Measurements from ENCODE around the gene AGO3. TPM values are rescaled to one million over a fixed set of nuclear protein-coding genes. Genes with fewer than 3 reads are reported as not detected.

The AGO3 gene
- total RNA-seq, 1 donor from 2014 or later = 17.1 TPM

- DNase-seq (ENCODE audit: low read depth, low spot score) = no peak
These were observed 149.9 kb downstream of the AGO3 start for GRCh38 chr1:36080801-36081200.

GRCh38 chr1:36081926-36082485 is 151.1 kb downstream of the AGO3 start:
- DNase-seq (ENCODE audit: low read depth, low spot score) = no peak

GRCh38 chr1:36083219-36083618 is 152.3 kb downstream of the AGO3 start:
- DNase-seq (ENCODE audit: low read depth, low spot score) = no peak

DNA sequence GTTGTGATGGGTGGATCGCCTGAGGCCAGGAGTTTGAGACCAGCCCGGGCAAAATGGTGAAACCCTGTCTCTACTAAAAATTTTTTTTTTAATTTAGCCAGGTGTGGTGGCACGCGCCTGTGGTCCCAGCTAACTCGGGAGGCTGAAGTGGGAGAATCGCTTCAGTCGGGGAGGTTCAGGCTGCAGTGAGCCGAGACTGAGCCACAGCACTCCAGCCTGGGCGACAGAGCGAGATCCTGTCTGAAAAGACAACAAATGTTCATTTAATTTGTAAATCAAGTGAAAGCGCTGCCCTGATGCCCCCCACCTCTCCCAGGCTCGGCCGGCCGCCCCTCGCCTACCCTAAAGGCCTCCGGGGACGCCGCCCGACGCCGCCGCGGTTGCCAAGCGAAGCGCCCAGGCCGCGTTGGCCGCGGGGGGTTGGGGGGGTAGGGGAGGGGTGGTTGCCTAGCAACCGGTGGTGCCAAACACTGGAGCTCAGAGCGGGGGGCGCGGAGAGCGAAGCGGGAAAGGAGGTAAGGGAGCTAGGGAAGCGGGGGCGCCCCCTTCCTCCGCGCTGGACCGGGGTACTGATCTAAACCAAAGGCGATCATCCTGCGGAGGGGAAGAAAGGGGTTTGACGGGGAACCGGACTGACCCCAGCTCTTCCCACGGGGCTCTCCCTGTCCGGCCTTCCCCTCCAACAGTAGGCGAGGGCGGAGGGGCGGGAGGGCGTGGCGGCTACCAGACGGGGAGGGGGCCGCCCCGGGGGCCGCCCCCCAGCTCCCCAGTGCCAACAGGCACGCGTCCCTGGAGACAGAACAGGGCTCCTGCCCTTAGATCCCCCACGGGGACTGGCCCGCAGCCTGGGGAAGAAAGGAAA is 153.0 kb downstream of the AGO3 start, which contains the start of gene TEKT2:
TEKT2 (plus strand) TSS at position 460 of the 862 bp plus-strand sequence. CDS start 828 bp downstream, outside the sequence.
- no peak for DNase-seq (ENCODE audit: low read depth, low spot score)

DNA sequence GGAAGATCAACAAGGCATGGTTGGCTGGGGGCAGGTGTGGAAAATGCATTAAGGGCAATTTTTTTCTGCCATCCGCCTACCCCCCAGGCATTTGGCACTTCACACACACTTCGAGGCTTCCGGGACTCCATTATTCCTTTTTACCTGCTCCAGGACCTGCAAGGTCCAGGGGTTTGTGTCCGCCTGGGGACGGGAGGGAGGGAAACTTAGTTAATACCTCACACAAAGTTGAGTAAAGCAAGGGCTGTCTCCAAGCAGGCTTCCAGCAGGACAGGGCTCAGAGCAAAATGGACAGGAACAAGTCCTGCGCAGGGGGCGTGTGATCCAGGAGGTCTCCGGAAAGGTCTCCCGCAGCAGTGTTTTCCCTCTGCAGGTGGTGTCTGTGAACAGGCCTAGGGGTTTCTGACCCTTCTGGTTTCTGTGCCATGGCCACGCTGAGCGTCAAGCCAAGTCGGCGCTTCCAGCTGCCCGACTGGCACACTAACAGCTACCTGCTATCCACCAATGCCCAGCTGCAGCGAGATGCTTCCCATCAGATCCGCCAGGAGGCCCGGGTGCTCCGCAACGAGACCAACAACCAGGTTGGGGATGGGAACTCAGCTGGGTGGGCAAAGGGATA is 153.7 kb downstream of the AGO3 start:
- DNase-seq (ENCODE audit: low read depth, low spot score) = no peak

GRCh38 chr1:36085126-36085525 is 154.2 kb downstream of the AGO3 start:
- DNase-seq (ENCODE audit: low read depth, low spot score) = no peak

DNA sequence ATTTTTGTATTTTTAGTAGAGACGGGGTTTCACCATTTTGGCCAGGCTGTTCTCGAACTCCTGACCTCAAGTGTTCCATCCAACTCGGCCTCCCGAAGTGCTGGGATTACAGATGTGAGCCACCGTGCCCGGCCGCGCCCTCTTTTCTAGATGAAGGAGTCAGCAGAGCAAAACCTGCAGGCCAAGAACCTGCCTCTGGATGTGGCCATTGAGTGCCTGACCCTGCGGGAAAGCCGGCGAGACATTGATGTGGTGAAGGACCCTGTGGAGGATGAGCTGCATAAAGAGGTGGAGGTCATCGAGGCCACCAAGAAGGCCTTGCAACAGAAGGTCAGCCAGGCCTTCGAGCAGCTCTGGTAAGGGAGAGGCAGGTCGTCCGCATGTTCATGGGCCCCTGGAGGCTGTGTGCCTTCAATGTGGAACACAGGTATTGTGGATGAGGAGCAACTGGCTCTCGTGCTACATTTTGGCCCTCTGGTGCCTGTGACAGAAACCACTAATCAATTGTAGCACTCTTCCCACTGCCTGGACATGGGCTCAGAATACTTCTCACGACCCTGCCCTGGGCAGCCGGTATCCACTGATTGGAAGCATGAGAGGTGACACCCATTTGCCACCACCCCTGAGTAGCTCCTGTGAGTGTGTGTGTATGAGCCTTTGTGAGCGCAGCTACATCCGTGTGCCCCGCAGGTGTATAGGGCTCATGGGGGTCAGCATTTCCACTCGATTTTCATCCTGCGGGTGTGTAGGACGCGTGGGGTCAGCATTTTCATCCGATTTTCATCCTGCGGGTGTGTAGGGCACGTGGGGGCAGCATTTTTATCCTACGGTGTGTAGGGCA is 155.0 kb downstream of the AGO3 start:
- DNase-seq (ENCODE audit: low read depth, low spot score) = no peak

GRCh38 chr1:36086529-36087232 is 155.8 kb downstream of the AGO3 start:
- no peak for DNase-seq (ENCODE audit: low read depth, low spot score)

GRCh38 chr1:36087233-36088123 is 156.6 kb downstream of the AGO3 start:
- DNase-seq (ENCODE audit: low read depth, low spot score) = no peak

GRCh38 chr1:36088265-36088576 is 157.3 kb downstream of the AGO3 start:
- DNase-seq (ENCODE audit: low read depth, low spot score) = no peak

DNA sequence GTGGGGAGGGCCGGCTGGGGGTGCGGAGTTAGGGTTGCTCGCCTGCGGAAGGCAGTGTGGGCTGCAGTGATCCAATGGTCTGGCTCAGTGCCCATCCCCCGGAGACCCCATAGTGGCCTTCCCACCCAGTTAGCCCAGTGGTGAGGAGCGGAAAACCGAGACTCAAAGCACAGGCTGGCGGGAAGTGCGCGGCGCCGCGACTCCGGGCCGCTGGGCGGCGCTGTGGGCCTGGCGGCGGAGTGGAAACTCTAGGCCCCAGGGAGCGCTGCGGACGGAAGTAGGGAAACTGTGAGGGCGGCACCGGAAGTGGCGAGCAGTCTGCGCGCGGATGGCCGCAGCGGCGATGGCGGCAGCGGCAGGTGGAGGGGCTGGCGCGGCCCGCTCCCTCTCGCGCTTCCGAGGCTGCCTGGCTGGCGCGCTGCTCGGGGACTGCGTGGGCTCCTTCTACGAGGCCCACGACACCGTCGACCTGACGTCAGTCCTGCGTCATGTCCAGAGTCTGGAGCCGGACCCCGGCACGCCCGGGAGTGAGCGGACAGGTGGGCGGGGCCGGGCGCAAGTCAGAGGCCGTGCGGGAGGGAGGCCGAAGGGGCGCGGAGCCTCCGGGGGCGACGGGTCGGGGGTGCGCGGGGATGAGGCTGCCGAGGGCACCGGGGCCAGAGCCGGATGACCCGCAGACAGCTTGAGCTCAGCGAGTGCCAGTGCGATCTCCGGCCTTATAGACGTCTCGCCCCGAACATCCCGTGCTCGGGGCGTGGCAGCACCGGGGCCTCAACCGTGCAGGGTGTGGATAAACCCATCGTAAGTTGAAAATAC is 157.9 kb downstream of the AGO3 start, which contains the start of gene ADPRS:
ADPRS (plus strand) TSS at position 316 of the 816 bp plus-strand sequence; CDS start at position 329, 13 bp downstream.
- peak; percentile 59 for DNase-seq (ENCODE audit: low read depth, low spot score)

DNA sequence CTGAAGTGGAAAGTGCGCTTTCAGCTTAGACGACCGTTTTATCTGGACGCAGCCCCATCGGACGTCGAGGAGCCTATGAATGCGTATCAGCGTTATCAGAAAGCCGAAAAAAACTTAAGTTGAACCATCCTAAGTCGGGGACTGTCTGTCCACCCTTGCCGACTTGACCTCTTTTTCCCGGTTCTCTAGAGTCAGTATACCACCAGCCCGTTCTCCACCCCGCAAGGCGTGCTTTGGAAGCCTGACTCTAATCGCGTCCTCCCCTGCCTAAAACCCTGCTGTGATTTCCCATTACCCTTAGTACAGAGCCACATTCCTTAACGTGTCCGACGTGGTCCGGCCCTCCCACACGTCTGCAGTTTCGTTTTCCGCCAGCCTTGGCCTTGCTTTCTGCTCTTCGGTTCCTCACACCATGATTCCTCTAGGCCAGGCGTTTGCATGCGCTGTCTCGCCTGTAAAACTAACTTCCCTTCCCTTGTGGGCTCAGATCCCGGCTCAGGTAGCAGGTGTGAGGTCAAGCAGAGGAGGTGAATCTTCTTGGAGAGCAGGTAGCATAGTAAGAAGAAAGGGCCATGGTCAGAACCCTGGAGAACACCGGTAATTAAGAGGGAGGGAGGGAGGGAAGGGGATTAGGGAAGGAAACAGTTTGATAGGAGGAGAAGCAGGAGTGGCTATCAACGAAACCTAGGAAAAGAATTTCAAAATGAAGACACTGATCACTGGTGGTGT is 158.7 kb downstream of the AGO3 start:
- no peak for DNase-seq (ENCODE audit: low read depth, low spot score)

DNA sequence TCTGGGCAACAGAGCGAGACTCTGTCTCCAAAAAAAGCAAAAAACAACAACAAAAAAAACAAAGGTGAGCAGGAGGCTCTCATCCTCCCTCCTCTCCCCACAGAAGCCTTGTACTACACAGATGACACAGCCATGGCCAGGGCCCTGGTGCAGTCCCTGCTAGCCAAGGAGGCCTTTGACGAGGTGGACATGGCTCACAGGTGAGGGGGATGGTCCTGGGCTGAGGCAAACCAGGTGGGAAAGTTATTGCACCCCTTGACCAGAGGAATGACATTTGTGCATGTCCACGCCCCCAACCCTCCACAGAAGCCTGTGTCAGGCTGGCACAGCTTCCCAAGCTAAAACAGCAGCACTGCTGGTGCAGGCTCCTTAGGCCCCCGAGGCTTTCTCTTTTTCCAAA is 160.2 kb downstream of the AGO3 start:
- DNase-seq (ENCODE audit: low read depth, low spot score) = no peak

DNA sequence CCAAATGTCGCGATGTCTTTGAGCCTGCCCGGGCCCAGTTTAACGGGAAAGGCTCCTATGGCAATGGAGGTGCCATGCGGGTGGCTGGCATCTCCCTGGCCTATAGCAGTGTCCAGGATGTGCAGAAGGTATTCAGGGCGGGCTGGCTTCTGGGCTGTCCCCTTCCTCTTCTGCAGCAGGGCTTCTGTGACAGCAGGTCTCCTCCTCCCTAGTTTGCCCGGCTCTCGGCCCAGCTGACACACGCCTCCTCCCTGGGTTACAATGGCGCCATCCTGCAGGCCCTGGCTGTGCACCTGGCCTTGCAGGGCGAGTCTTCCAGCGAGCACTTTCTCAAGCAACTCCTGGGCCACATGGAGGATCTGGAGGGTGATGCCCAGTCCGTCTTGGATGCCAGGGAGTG is 160.8 kb downstream of the AGO3 start:
- no peak for DNase-seq (ENCODE audit: low read depth, low spot score)

DNA sequence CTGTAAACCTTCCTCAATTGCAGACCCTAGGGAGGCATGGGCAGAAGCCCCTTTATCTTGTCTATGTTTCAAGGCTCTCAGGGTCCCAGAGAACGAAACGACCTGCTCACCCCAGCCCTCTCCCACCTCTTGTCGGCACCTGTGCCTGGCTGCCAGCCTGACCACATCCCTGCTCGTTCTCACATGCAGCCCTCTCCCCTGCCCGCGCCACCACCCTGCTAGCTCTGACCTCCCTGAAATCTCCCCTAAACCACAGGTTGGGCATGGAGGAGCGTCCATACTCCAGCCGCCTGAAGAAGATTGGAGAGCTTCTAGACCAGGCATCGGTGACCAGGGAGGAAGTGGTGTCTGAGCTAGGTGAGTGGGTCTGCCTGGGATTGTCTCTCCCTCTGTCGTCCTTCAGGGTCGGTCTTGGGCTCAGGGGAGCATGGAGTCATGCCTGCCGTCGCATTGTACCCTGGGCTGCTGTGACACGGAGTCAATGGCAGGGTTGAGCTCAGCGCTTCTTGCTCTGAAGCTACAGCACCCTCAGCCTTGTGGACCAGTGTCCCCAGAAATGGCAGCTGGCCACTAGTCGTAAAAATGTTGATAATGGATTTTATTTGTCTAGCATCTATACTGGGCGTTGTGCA is 161.4 kb downstream of the AGO3 start:
- DNase-seq (ENCODE audit: low read depth, low spot score) = no peak

DNA sequence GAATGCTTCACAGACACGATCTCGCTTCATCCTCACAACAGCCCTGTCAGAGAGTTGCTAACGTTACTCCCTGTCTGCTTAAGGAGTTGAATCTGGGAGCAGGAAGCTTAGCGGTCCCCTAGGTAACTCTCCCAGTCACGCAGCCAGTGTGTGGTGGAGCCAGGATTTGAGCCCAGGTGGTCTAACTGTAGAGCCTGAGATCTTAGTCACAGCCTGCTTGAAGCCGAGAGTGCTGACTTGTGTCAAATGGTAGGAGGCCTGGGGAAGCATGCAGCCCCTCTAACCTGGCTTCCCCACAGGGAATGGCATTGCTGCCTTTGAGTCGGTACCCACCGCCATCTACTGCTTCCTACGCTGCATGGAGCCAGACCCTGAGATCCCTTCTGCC is 161.9 kb downstream of the AGO3 start:
- no peak for DNase-seq (ENCODE audit: low read depth, low spot score)

- DNase-seq (ENCODE audit: low read depth, low spot score) = no peak
These were observed 162.3 kb downstream of the AGO3 start for GRCh38 chr1:36093226-36093625.

GRCh38 chr1:36093929-36094328 is 163.0 kb downstream of the AGO3 start:
- DNase-seq (ENCODE audit: low read depth, low spot score) = no peak

Data from pulmonary artery endothelial cell (primary cell).